GM19372 (cell line): ENCODE measurements around the gene ARID3C.

ENCODE experiments used
- ATAC-seq: cut with Tn5 transposase; IDR thresholded peaks from one replicate; pipeline ENCODE4 v1.9.1; 2021; ENCODE audit warnings: mild to moderate bottlenecking, low read depth, moderate library complexity; ENCODE audit not compliant: unreplicated experiment

ARID3C gene

DNA sequence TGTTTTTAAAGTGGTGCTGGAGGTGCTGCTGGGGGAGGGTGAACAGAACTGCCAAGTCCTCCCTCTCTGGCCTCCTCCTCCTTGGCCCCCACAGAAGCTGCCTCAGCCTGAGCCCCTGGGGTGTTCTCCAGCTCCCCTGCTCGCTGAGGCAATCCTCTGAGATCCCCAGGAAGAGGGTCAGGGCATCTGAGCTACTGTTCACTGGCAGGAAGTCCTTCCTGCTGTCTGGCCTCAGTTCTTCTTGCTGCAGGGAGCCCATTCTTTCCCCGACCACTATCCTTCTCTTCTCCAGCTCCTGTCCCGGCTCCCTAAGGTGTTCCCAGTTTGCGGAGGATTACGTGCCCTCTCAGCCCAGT, 49.1 kb downstream of the ARID3C start:
- no peak for ATAC-seq

- ATAC-seq = no peak
These were observed 49.6 kb downstream of the ARID3C start for GRCh38 chr9:34579104-34579807.

- ATAC-seq = no peak
These were observed 50.4 kb downstream of the ARID3C start for GRCh38 chr9:34578241-34579103.

- ATAC-seq = no peak
These were observed 51.2 kb downstream of the ARID3C start for GRCh38 chr9:34577400-34578240.

- ATAC-seq = no peak
These were observed 52.1 kb downstream of the ARID3C start for GRCh38 chr9:34576597-34577399.

DNA sequence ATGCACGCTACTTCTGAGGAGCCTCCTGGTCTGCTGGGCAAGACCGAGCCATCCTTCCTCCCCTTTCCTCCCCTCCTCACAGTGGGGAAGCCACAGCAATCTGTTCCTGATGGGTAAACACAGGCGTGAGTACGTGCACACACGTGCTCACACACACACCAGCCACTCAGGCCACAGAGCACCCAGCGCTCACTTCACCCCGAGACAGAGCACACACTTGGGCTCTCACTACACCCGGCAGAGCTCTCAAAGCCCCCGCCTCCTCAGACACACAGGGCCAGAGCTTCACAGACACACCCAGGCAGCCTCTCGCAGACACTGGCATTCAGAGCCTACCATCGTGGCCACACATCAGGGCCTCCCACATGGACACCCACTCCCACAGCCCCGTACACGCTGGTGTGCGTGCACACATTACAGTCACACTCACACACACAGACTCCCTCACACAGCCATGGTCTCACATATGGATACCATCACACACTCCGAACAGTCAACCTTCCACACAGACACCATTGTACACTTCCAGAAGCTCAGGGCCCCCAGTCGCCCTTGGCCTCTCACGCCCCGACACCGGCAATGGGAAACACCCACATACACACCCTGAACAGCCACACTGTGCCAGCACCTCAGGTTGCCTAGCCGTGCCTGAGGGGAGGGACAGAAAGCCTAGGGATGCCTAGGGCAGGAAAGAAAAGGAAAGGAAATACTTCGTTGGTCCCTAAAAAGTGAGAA, 52.8 kb downstream of the ARID3C start:
- ATAC-seq = no peak

DNA sequence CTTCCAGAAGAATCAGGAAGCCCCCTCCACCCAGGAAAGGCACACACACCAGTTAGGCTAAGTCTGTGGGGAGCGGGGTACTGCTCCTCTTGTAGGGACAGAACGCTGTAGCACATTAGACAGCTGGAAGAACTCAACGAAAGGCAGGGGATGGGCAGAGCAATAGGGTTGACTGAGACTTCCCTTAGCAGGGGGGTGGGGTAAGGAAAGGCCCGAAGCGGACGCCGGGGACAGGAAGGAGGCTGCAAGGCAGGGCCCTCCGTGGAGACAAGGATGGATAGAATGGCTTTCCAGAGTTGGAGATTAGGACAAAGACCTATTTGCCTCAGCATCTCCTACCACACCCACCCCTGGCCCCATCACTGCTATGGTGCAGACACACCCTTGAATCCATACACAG, 53.6 kb downstream of the ARID3C start:
- ATAC-seq = no peak

- no peak for ATAC-seq
These were observed 54.3 kb downstream of the ARID3C start for GRCh38 chr9:34574571-34574970.

DNA sequence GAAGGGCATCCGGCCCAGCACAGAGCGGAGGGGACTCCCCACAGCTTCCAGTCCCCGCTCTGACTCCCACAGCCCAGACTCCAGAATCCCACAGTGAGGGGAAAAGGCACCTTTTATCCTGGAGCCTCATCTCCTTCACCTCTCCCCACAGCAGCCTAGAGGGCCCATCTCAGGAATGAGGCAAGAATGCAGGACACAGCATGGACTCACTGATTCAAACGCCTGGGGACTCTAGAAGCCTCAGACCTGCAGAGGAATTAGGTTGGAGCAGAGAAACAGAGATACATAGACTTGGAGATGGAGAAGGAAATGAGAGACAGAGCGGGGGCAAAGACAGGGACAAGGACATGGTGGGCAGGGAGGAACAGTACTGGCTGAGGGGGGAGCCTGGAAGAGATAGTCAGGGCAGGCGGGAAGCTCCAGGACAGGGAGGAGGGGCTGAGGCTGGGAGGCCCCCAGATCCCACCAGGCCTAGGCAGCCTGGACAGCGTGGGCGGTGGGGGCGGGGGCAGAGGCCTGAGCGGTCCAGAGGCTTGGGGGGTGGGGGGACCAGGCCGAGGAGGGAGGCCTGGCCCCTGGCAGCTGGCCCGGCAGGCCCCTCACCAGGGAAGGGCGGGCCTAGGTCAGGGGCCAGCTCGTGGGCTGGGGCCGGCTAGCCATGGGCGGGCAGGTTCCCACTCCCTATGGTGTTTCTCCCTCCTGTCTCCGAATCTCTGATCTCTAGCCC, 55.1 kb downstream of the ARID3C start:
- no peak for ATAC-seq

GRCh38 chr9:34572628-34573027, 56.2 kb downstream of the ARID3C start:
- ATAC-seq = no peak

GRCh38 chr9:34572092-34572491, 56.8 kb downstream of the ARID3C start:
- no peak for ATAC-seq

DNA sequence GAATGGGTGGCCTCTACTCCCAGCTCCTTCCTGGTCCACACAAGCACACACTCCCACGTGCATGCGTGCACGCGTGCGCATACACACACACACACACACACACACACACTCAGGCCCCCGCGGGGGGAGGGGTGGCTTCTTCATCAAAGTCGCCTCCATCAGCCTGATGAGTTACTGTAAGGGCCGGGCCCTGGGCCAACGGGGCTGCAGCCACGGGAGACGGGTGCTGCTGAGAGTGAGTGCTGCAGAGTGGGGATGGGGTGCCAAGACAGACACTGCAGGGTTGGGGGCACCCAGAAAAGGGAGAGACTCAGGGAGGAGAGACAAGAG, 57.4 kb downstream of the ARID3C start:
- no peak for ATAC-seq
